SK-N-MC (cell line): Measurements from ENCODE around the gene SCAF8.

Experiments
- EZH2 ChIP-seq: fragments of 200-600 bp; sonication (generic); IDR thresholded peaks from one replicate; pipeline ENCODE4 v1.6.1; 2017; ENCODE audit warnings: antibody characterized with exemption
- POLR2AphosphoS5 ChIP-seq: IDR thresholded peaks from 2 replicates; pipeline ENCODE4 v1.6.1; 2012; ENCODE audit warnings: mild to moderate bottlenecking, low read depth, low read length, borderline replicate concordance

DNA sequence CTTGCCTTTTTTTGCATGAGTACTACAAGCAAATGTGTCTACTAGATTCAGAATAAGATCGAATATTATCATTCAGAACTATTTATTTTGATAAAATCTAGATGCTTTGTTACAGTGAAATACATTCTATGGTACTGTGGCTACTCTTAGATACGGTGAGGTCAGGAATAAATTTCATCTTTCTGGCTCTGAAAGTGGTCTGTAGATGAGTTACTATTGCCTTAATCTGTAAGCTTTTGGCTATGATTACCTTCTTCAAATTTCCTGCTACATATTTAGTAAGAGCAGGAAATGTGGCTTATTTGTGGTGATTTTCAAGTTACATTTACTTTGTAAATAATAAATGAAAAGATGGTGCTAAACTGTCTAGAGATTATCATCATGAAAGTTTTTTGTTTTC is 50.0 kb downstream of the SCAF8 start:
- TF ChIP-seq POLR2AphosphoS5: no peak
- TF ChIP-seq EZH2: no peak
